ENCODE results near the gene KIAA0513.

DNA sequence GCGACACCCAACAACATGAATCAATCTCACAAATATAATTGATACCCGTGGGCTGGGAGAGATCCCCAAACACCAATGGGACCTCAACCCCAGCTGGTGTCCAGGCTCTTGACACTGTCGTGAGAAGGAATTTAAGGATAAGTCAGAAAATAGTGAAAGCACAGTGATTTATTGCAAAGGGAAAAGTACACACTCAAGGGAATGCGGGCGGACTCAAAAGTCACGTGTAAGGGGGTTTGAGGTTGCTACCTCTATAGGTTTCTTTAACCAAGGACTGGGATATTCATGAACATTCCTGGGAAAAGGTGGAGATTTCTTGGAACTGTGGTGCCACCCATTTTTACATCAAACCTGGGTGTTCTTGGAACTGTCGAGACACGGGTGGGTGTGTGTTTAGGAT, 10.0 kb upstream of the KIAA0513 start:
- TF ChIP-seq ZNF256 (CRISPR knock-in tag; conservative IDR thresholded peaks at IDR 0.05) (no peak), JUNB (CRISPR knock-in tag; IDR thresholded peaks at IDR 0.05; ENCODE audit: borderline replicate concordance) (no peak), ZFP1 (CRISPR knock-in tag; IDR thresholded peaks at IDR 0.05) (no peak), ZNF607 (CRISPR knock-in tag; IDR thresholded peaks at IDR 0.05; ENCODE audit: borderline replicate concordance) (no peak), ZIK1 (CRISPR knock-in tag; IDR thresholded peaks at IDR 0.05; ENCODE audit: borderline replicate concordance, low read depth) (no peak), JDP2 (CRISPR knock-in tag; IDR thresholded peaks at IDR 0.05; ENCODE audit: borderline replicate concordance) (no peak), CTCF (CRISPR knock-in tag; IDR thresholded peaks at IDR 0.05) (no peak), EZH2 (conservative IDR thresholded peaks at IDR 0.05; ENCODE audit: low read depth, low read length) (no peak)

Measured in HepG2 (cell line).